Subcutaneous adipose tissue (tissue), 4 donors: Measurements from ENCODE around the gene CPSF3. TPM values are rescaled to one million over a fixed set of nuclear protein-coding genes. Genes with fewer than 3 reads are reported as not detected.

Experiments used
- CTCF ChIP-seq: fragments of 450-650 bp; IDR thresholded peaks from one replicate; pipeline ENCODE4 v1.5.1; 2016; ENCODE audit warnings: low read depth, mild to moderate bottlenecking, control low read depth, antibody characterized with exemption, moderate library complexity
- total RNA-seq, 4 donors: library from RNA; depleted of rRNA; stranded (reverse); fragments of >200 nt; gene quantifications; one replicate each; pipeline ENCODE4 v1.1.0, GENCODE V29; 2016

CPSF3 gene
- total RNA-seq, 4 donors from 2014 or later, result 19.2 to 30.3 (median 21.2) TPM

GRCh38 chr2:9483107-9483506 is 59.7 kb downstream of the CPSF3 start:
- no peak for TF ChIP-seq CTCF

- no peak for TF ChIP-seq CTCF
These were observed 61.1 kb downstream of the CPSF3 start for GRCh38 chr2:9484533-9484932.

- no peak for TF ChIP-seq CTCF
These were observed 65.4 kb downstream of the CPSF3 start for GRCh38 chr2:9488583-9489547.

- TF ChIP-seq CTCF, result no peak
These were observed 67.3 kb downstream of the CPSF3 start for GRCh38 chr2:9490789-9491188.

GRCh38 chr2:9492927-9493326 is 69.5 kb downstream of the CPSF3 start:
- no peak for TF ChIP-seq CTCF

- no peak for TF ChIP-seq CTCF
These were observed 70.0 kb downstream of the CPSF3 start for GRCh38 chr2:9493478-9493877.

GRCh38 chr2:9494081-9494480 is 70.6 kb downstream of the CPSF3 start:
- TF ChIP-seq CTCF, result no peak
